Measurements from ENCODE around the gene LCE5A.

The LCE5A gene

GRCh38 chr1:152514715-152515433 lies 4.3 kb downstream of the LCE5A start:
- no peak for TF ChIP-seq REST (IDR thresholded peaks at IDR 0.05; ENCODE audit: insufficient read depth in 1 of 2, low read depth in 2 of 2, low read length in 2 of 2)
- no peak for TF ChIP-seq SIN3A (IDR thresholded peaks at IDR 0.05; ENCODE audit: borderline replicate concordance, insufficient read depth, low read length)
- no peak for TF ChIP-seq POLR2AphosphoS5 (IDR thresholded peaks at IDR 0.05; ENCODE audit: low read depth, low read length)
- TF ChIP-seq TAF1 (IDR thresholded peaks at IDR 0.05; ENCODE audit: borderline replicate concordance, insufficient read depth, low read length): no peak
- TF ChIP-seq FOXP2 (optimal IDR thresholded peaks at IDR 0.05; ENCODE audit: borderline replicate concordance, extremely low read depth, extremely low read length, insufficient read depth): no peak

- TF ChIP-seq SIN3A (IDR thresholded peaks at IDR 0.05; ENCODE audit: borderline replicate concordance, insufficient read depth, low read length) (no peak), POLR2AphosphoS5 (IDR thresholded peaks at IDR 0.05; ENCODE audit: low read depth, low read length) (no peak), REST (IDR thresholded peaks at IDR 0.05; ENCODE audit: insufficient read depth in 1 of 2, low read depth in 2 of 2, low read length in 2 of 2) (no peak), FOXP2 (optimal IDR thresholded peaks at IDR 0.05; ENCODE audit: borderline replicate concordance, extremely low read depth, extremely low read length, insufficient read depth) (no peak), TAF1 (IDR thresholded peaks at IDR 0.05; ENCODE audit: borderline replicate concordance, insufficient read depth, low read length) (no peak)
Measured at GRCh38 chr1:152515434-152515783, 4.8 kb downstream of the LCE5A start.

DNA sequence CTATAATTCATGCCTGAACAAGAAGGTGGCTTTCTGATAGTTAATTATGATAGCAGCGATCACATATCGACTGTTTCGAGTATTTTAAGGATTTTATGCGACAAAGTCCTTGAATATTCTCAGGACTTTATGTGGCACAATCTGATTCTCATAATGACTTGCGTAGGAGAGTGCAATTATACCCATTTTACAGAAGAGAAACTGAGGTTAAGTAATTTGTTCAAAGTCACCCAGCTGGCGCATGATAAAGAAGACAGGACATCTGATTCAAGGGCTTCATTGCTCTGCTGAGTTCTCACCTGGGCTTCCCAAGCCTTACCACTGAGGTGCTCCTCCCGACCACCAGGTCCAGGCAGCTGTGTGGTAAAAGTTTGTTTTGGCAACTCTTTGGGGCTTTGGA lies 5.5 kb downstream of the LCE5A start:
- no peak for TF ChIP-seq SIN3A (IDR thresholded peaks at IDR 0.05; ENCODE audit: borderline replicate concordance, insufficient read depth, low read length)
- no peak for TF ChIP-seq TAF1 (IDR thresholded peaks at IDR 0.05; ENCODE audit: borderline replicate concordance, insufficient read depth, low read length)
- no peak for TF ChIP-seq REST (IDR thresholded peaks at IDR 0.05; ENCODE audit: insufficient read depth in 1 of 2, low read depth in 2 of 2, low read length in 2 of 2)
- TF ChIP-seq POLR2AphosphoS5 (IDR thresholded peaks at IDR 0.05; ENCODE audit: low read depth, low read length): no peak
- no peak for TF ChIP-seq FOXP2 (optimal IDR thresholded peaks at IDR 0.05; ENCODE audit: borderline replicate concordance, extremely low read depth, extremely low read length, insufficient read depth)

DNA sequence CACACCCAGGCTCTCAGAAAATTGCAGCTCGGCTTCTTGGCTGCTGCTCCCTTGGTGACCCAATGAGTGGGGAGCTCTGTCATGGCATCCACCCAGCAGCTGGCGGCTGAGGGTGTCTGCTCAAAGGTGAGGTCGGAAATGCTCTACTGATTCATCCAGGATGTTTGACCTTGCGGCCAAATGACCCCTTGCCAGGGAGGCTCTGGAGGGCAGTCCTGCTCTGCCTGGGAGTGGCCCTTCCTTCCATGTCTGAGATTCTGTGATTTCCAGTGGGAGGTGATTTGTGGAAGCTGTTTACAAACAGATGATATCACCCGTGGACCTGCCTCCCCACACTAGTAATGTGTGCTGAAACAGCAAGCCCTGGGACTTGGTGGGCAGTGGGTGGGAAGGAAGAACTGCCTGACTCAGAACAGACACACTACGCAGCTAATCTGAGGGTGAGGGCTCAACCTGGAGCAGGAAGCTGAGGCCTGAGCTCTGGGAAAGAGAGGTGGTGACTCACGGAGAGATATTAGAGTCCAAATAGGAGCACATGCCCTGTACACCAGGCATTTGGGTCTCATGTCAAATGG lies 6.7 kb downstream of the LCE5A start:
- no peak for TF ChIP-seq REST (IDR thresholded peaks at IDR 0.05; ENCODE audit: insufficient read depth in 1 of 2, low read depth in 2 of 2, low read length in 2 of 2)
- TF ChIP-seq POLR2AphosphoS5 (IDR thresholded peaks at IDR 0.05; ENCODE audit: low read depth, low read length): no peak
- TF ChIP-seq SIN3A (IDR thresholded peaks at IDR 0.05; ENCODE audit: borderline replicate concordance, insufficient read depth, low read length): no peak
- no peak for TF ChIP-seq TAF1 (IDR thresholded peaks at IDR 0.05; ENCODE audit: borderline replicate concordance, insufficient read depth, low read length)
- TF ChIP-seq FOXP2 (optimal IDR thresholded peaks at IDR 0.05; ENCODE audit: borderline replicate concordance, extremely low read depth, extremely low read length, insufficient read depth): no peak
